H9 (cell line): Measurements from ENCODE around the gene SLC7A6. TPM values are rescaled to one million over a fixed set of nuclear protein-coding genes. Genes with fewer than 3 reads are reported as not detected.

Experiments
- DNase-seq: peaks from one replicate; pipeline ENCODE4 v3.0.0-alpha.2; 2017
- H2AFZ ChIP-seq: one replicate; pipeline ENCODE4 v1.6.1; 2013; ENCODE audit warnings: mild to moderate bottlenecking, low read length, control low read depth, moderate library complexity
- H2AK5ac ChIP-seq: 2 replicates; pipeline ENCODE4 v1.6.1; 2013; ENCODE audit warnings: low read length, control low read depth, mixed read lengths; ENCODE audit not compliant: insufficient read length
- H2BK120ac ChIP-seq: one replicate; pipeline ENCODE4 v1.6.1; 2013; ENCODE audit warnings: low read depth, mild to moderate bottlenecking, low read length, control low read depth, inconsistent platforms; ENCODE audit not compliant: poor library complexity, severe bottlenecking
- H2BK12ac ChIP-seq: 2 replicates; pipeline ENCODE4 v1.6.1; 2013; ENCODE audit warnings: low read length, control low read depth, mixed read lengths, low read depth; ENCODE audit not compliant: insufficient read length
- H2BK15ac ChIP-seq: 2 replicates; pipeline ENCODE4 v1.6.1; 2013; ENCODE audit warnings: low read depth, low read length, control low read depth
- H2BK20ac ChIP-seq: one replicate; pipeline ENCODE4 v1.6.1; 2013; ENCODE audit warnings: low read depth, mild to moderate bottlenecking, low read length, control low read depth, inconsistent platforms; ENCODE audit not compliant: poor library complexity, severe bottlenecking
- H2BK5ac ChIP-seq: 2 replicates; pipeline ENCODE4 v1.6.1; 2013; ENCODE audit warnings: low read length, control low read depth, mixed read lengths; ENCODE audit not compliant: insufficient read length
- H3K14ac ChIP-seq: 2 replicates; pipeline ENCODE4 v1.6.1; 2013; ENCODE audit warnings: low read length, control low read depth; ENCODE audit not compliant: insufficient read depth
- H3K18ac ChIP-seq: 2 replicates; pipeline ENCODE4 v1.6.1; 2013; ENCODE audit warnings: low read depth, mild to moderate bottlenecking, mixed read lengths, low read length, control low read depth; ENCODE audit not compliant: insufficient read length
- H3K23ac ChIP-seq: 2 replicates; pipeline ENCODE4 v1.6.1; 2013; ENCODE audit warnings: low read length, control low read depth, mixed read lengths, low read depth; ENCODE audit not compliant: insufficient read length
- H3K23me2 ChIP-seq: 2 replicates; pipeline ENCODE4 v1.6.1; 2013; ENCODE audit warnings: low read depth, mild to moderate bottlenecking, mixed read lengths, low read length, control low read depth; ENCODE audit not compliant: insufficient read length, poor library complexity, severe bottlenecking
- H3K27ac ChIP-seq: 2 replicates; pipeline ENCODE4 v1.5.1; 2013; ENCODE audit warnings: low read length, control low read depth, mixed read lengths, low read depth; ENCODE audit not compliant: insufficient read length
- H3K27me3 ChIP-seq: 2 replicates; pipeline ENCODE4 v1.6.1; 2013; ENCODE audit warnings: low read length, control low read depth, inconsistent platforms; ENCODE audit not compliant: insufficient read depth
- H3K4ac ChIP-seq: 2 replicates; pipeline ENCODE4 v1.6.1; 2013; ENCODE audit warnings: low read depth, mild to moderate bottlenecking, control low read depth, inconsistent platforms, low read length, moderate library complexity
- H3K4me1 ChIP-seq: 2 replicates; pipeline ENCODE4 v1.6.1; 2013; ENCODE audit warnings: low read length, control low read depth, inconsistent platforms; ENCODE audit not compliant: insufficient read depth
- H3K4me2 ChIP-seq: 2 replicates; pipeline ENCODE4 v1.6.1; 2013; ENCODE audit warnings: low read length, control low read depth, mixed read lengths; ENCODE audit not compliant: insufficient read length, insufficient read depth
- H3K56ac ChIP-seq: 2 replicates; pipeline ENCODE4 v1.6.1; 2013; ENCODE audit warnings: low read depth, mild to moderate bottlenecking, mixed read lengths, low read length, control low read depth; ENCODE audit not compliant: insufficient read length
- H3K79me1 ChIP-seq: 2 replicates; pipeline ENCODE4 v1.6.1; 2013; ENCODE audit warnings: low read depth, mild to moderate bottlenecking, moderate library complexity, low read length, control low read depth, inconsistent platforms; ENCODE audit not compliant: insufficient read depth, poor library complexity, severe bottlenecking
- H3K79me2 ChIP-seq: 2 replicates; pipeline ENCODE4 v1.6.1; 2013; ENCODE audit warnings: low read length, control low read depth, inconsistent platforms; ENCODE audit not compliant: insufficient read depth
- H3K9ac ChIP-seq: 2 replicates; pipeline ENCODE4 v1.6.1; 2013; ENCODE audit warnings: low read length, control low read depth, mixed read lengths; ENCODE audit not compliant: insufficient read length; ENCODE audit errors: extremely low read depth
- H3K9me3 ChIP-seq: one replicate; pipeline ENCODE4 v1.6.1; 2013; ENCODE audit warnings: low read depth, low read length, inconsistent platforms; ENCODE audit not compliant: control insufficient read depth
- H3T11ph ChIP-seq: one replicate; pipeline ENCODE4 v1.6.1; 2013; ENCODE audit warnings: mild to moderate bottlenecking, low read length, control low read depth, inconsistent platforms
- H4K20me1 ChIP-seq: one replicate; pipeline ENCODE4 v1.6.1; 2013; ENCODE audit not compliant: control insufficient read depth, insufficient read length, insufficient read depth
- H4K5ac ChIP-seq: 2 replicates; pipeline ENCODE4 v1.6.1; 2013; ENCODE audit warnings: low read depth, mild to moderate bottlenecking, mixed read lengths, low read length, control low read depth; ENCODE audit not compliant: insufficient read length
- H4K8ac ChIP-seq: replicated peaks from 2 replicates; pipeline ENCODE4 v1.6.1; 2013; ENCODE audit warnings: low read length, control low read depth, mixed read lengths, low read depth; ENCODE audit not compliant: insufficient read length
- H4K91ac ChIP-seq: 2 replicates; pipeline ENCODE4 v1.6.1; 2013; ENCODE audit warnings: low read depth, mild to moderate bottlenecking, moderate library complexity, mixed read lengths, low read length, control low read depth; ENCODE audit not compliant: insufficient read length
- H3K27ac Mint-ChIP-seq, 3 experiments: 2 replicates in 2 of 3; 3 replicates in 1 of 3; pipeline ENCODE4 v1.8.0; 2020 to 2021; ENCODE audit warnings: mixed read lengths in 3 of 3, mild to moderate bottlenecking in 1 of 3, moderate library complexity in 1 of 3
- H3K27me3 Mint-ChIP-seq: 2 replicates; pipeline ENCODE4 v1.8.0; 2021; ENCODE audit warnings: low read depth, mild to moderate bottlenecking, moderate library complexity, mixed read lengths
- H3K36me3 Mint-ChIP-seq, 3 experiments: 2 replicates in 2 of 3; 3 replicates in 1 of 3; pipeline ENCODE4 v1.8.0; 2020 to 2021; ENCODE audit warnings: low read depth in 3 of 3, mixed read lengths in 3 of 3; ENCODE audit not compliant: insufficient read depth in 1 of 3
- H3K4me1 Mint-ChIP-seq, 2 experiments: 2 replicates each; pipeline ENCODE4 v1.8.0; 2020; ENCODE audit warnings: mixed read lengths in 2 of 2
- H3K4me3 Mint-ChIP-seq, 2 experiments: 2 replicates in 1 of 2; 3 replicates in 1 of 2; pipeline ENCODE4 v1.8.0; 2020 to 2021; ENCODE audit warnings: mild to moderate bottlenecking in 2 of 2, mixed read lengths in 2 of 2, moderate library complexity in 1 of 2
- H3K9me3 Mint-ChIP-seq, 2 experiments: 2 replicates in 1 of 2; 3 replicates in 1 of 2; pipeline ENCODE4 v1.8.0; 2020; ENCODE audit warnings: mild to moderate bottlenecking in 2 of 2, mixed read lengths in 2 of 2, moderate library complexity in 1 of 2
- WGBS: extraction: QIAGEN DNeasy Blood & Tissue Kit; methylation state at CpG from one replicate; pipeline ENCODE4 v1.1.7; 2013; ENCODE audit warnings: missing lambda C conversion rate, low lambda C conversion rate, mixed read lengths; ENCODE audit not compliant: insufficient read length; ENCODE audit errors: extremely low coverage; 5-methylcytosine and 5-hydroxymethylcytosine counted together
- total RNA-seq: library from RNA; stranded (reverse); gene quantifications from 2 replicates; pipeline ENCODE4 v1.2.1, GENCODE V29; 2021
- TF ChIP-seq, protein P1 (sequence below): fragments of 200-600 bp; sonication (generic); conservative IDR thresholded peaks from 3 replicates; pipeline ENCODE4 v1.8.0; 2021; ENCODE audit warnings: antibody characterized with exemption, mild to moderate bottlenecking

SLC7A6 gene
- total RNA-seq, 1 experiment from 2014 or later: 21.1 TPM

DNA sequence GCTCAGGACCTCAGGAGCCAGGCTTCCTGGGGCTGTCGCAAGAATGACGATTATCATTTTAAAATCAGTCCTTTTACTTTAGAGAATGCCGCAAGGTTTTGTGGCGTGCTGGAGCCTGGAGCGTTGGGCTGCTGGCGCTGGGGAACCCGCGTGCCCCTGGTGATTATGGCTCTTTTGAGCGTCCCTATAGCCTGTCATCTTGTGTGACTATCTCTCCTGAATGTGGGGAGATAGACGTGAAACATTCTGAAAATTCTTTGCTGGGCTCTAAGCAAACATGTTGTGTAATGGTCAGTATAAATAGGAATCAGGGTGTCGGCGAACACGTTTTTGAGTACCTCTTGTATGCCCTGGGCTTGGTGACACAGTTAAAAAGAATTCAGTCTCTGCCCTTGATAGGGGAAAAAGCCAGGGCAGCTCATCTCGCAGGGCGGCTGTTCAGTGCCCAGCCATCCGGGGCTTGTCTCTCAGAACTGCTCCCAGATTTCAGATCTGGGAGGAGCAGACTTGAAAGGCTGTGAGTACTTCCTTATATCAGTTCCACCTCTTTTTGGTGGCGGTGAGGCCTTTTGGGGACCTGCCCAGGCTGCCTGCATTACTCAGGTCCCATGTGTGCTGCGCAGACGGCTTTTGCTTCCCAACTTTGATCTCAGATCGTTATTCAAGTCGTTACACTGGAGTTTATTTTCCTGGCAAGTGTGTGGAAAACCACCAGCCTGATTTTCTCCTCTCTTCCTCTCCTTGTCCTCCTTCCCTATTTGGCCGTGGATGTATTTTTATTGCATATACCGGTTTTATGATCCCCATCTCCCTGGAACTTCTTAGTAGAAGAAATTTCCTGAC lies 973 bp downstream of the SLC7A6 start:
- Histone ChIP-seq H3K4ac (no peak overlapping the region), H3K23me2 (peaks cover 8% of the 10 kb centered on the region), H2BK12ac (no peak overlapping the region), H2BK120ac (no peak overlapping the region), H3K79me1 (no peaks in the 10 kb centered on the region), H3K4me2 (peak overlapping the region; percentile 84), H3K9me3 (no peaks in the 10 kb centered on the region), H3K14ac (no peak overlapping the region), H4K5ac (no peak overlapping the region), H3T11ph (no peak overlapping the region), H3K27me3 (no peaks in the 10 kb centered on the region), H2AFZ (no peak overlapping the region), H3K4me1 (peaks cover 6% of the 10 kb centered on the region; the same call in 1 of the 2 replicates), H4K91ac (no peak overlapping the region), H3K18ac (no peak overlapping the region), H2BK15ac (no peak overlapping the region), H3K27ac (no peak overlapping the region), H3K56ac (no peak overlapping the region), H3K79me2 (peaks cover 1% of the 10 kb centered on the region; the same call in 1 of the 2 replicates), H2AK5ac (no peak overlapping the region), H2BK20ac (no peak overlapping the region), H4K20me1 (no peaks in the 10 kb centered on the region), H3K9ac (peak overlapping the region; percentile 41), H4K8ac (no peak overlapping the region), H2BK5ac (no peak overlapping the region), H3K23ac (no peak overlapping the region)
- Mint-ChIP-seq H3K27me3 (peaks cover 12% of the 10 kb centered on the region), H3K4me1 (peaks cover 26 to 31% of the 10 kb centered on the region in 2 experiments), H3K36me3 (peaks cover 0 to 2% (median 0%) of the 10 kb centered on the region in 3 experiments; a peak in 3 of 7 replicates), H3K9me3 (no peaks in the 10 kb centered on the region), H3K27ac (peak overlapping the region in 2 of 3 experiments; percentile 37 to 73; a peak in 4 of 7 replicates), H3K4me3 (peak overlapping the region; percentile 87 to 99)
- no CpG with 5 or more reads among the region's 23 CpGs for WGBS
- TF ChIP-seq, protein P1, sequence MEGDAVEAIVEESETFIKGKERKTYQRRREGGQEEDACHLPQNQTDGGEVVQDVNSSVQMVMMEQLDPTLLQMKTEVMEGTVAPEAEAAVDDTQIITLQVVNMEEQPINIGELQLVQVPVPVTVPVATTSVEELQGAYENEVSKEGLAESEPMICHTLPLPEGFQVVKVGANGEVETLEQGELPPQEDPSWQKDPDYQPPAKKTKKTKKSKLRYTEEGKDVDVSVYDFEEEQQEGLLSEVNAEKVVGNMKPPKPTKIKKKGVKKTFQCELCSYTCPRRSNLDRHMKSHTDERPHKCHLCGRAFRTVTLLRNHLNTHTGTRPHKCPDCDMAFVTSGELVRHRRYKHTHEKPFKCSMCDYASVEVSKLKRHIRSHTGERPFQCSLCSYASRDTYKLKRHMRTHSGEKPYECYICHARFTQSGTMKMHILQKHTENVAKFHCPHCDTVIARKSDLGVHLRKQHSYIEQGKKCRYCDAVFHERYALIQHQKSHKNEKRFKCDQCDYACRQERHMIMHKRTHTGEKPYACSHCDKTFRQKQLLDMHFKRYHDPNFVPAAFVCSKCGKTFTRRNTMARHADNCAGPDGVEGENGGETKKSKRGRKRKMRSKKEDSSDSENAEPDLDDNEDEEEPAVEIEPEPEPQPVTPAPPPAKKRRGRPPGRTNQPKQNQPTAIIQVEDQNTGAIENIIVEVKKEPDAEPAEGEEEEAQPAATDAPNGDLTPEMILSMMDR: no peak
- no peak for DNase-seq
